ENCODE results near the gene TRAF3. TPM values are rescaled to one million over a fixed set of nuclear protein-coding genes. Genes with fewer than 3 reads are reported as not detected.
A peak's percentile ranks its signal among the peaks of the same experiment; 100 is the strongest.

The TRAF3 gene
- total RNA-seq, 2 experiments from 2014 or later: 37.4 to 38.9 TPM

- H3K4me1 Mint-ChIP-seq: peaks cover 73% of the 10 kb centered on the region
- H3K27ac Mint-ChIP-seq: no peak overlapping the region
- no peaks in the 10 kb centered on the region for H3K9me3 Mint-ChIP-seq
- peaks cover 15% of the 10 kb centered on the region for H3K36me3 Mint-ChIP-seq (ENCODE audit: low read depth)
- DNase-seq: no peak
- no peak overlapping the region for H3K4me3 Mint-ChIP-seq
- CTCF ChIA-PET: no interaction called here
- no peaks in the 10 kb centered on the region for H3K27me3 Mint-ChIP-seq
- POLR2A ChIA-PET: no interaction called here
These were observed 46.3 kb downstream of the TRAF3 start for GRCh38 chr14:102823546-102823945.

- CTCF ChIA-PET: no interaction called here
- no peak for DNase-seq
- POLR2A ChIA-PET: interaction anchor here (1.3 kb wide), 1 partner anchor 18 kb away, joined by 3 read pairs; no protein-coding TSS in a partner anchor
- Mint-ChIP-seq H3K4me1 (peaks cover 70% of the 10 kb centered on the region), H3K36me3 (ENCODE audit: low read depth) (peaks cover 14% of the 10 kb centered on the region), H3K4me3 (no peak overlapping the region), H3K27me3 (no peaks in the 10 kb centered on the region), H3K27ac (no peak overlapping the region), H3K9me3 (no peaks in the 10 kb centered on the region)
These were observed 47.6 kb downstream of the TRAF3 start for GRCh38 chr14:102824832-102825231.

GRCh38 chr14:102825307-102826095 lies 48.3 kb downstream of the TRAF3 start:
- H3K4me1 Mint-ChIP-seq: peaks cover 73% of the 10 kb centered on the region
- no peak for DNase-seq
- POLR2A ChIA-PET: interaction anchor here (1.3 kb wide), 1 partner anchor 19 kb away, joined by 3 read pairs; no protein-coding TSS in a partner anchor

GRCh38 chr14:102826161-102826560 lies 48.9 kb downstream of the TRAF3 start:
- Mint-ChIP-seq H3K9me3 (no peaks in the 10 kb centered on the region), H3K4me1 (peaks cover 74% of the 10 kb centered on the region), H3K27ac (no peak overlapping the region)

More at GRCh38 chr14:102825307-102826095, 48.3 kb downstream of the TRAF3 start:
- Mint-ChIP-seq H3K9me3 (no peaks in the 10 kb centered on the region), H3K27ac (no peak overlapping the region), H3K4me3 (no peak overlapping the region), H3K36me3 (ENCODE audit: low read depth) (peaks cover 15% of the 10 kb centered on the region), H3K27me3 (no peaks in the 10 kb centered on the region)
- CTCF ChIA-PET: no interaction called here

GRCh38 chr14:102826751-102827675 lies 49.8 kb downstream of the TRAF3 start:
- Mint-ChIP-seq H3K9me3 (no peaks in the 10 kb centered on the region), H3K4me1 (peaks cover 74% of the 10 kb centered on the region), H3K27ac (no peak overlapping the region), H3K4me3 (no peak overlapping the region), H3K27me3 (no peaks in the 10 kb centered on the region), H3K36me3 (ENCODE audit: low read depth) (peaks cover 24% of the 10 kb centered on the region)
- ChIA-PET POLR2A (no interaction called here), CTCF (no interaction called here)
- no peak for DNase-seq

More at GRCh38 chr14:102826161-102826560, 48.9 kb downstream of the TRAF3 start:
- no peak overlapping the region for H3K4me3 Mint-ChIP-seq
- CTCF ChIA-PET: no interaction called here
- no peak for DNase-seq
- H3K36me3 Mint-ChIP-seq (ENCODE audit: low read depth): peaks cover 19% of the 10 kb centered on the region
- POLR2A ChIA-PET: no interaction called here
- no peaks in the 10 kb centered on the region for H3K27me3 Mint-ChIP-seq

- POLR2A ChIA-PET: no interaction called here
- H3K36me3 Mint-ChIP-seq (ENCODE audit: low read depth): peaks cover 22% of the 10 kb centered on the region
- peaks cover 69% of the 10 kb centered on the region for H3K4me1 Mint-ChIP-seq
- H3K9me3 Mint-ChIP-seq: no peaks in the 10 kb centered on the region
- no peak overlapping the region for H3K4me3 Mint-ChIP-seq
- CTCF ChIA-PET: no interaction called here
- H3K27me3 Mint-ChIP-seq: no peaks in the 10 kb centered on the region
- H3K27ac Mint-ChIP-seq: no peak overlapping the region
- no peak for DNase-seq
These were observed 50.5 kb downstream of the TRAF3 start for GRCh38 chr14:102827716-102828115.

GRCh38 chr14:102828151-102828550 lies 50.9 kb downstream of the TRAF3 start:
- POLR2A ChIA-PET: no interaction called here

GRCh38 chr14:102829016-102829548 lies 51.8 kb downstream of the TRAF3 start:
- no peaks in the 10 kb centered on the region for H3K27me3 Mint-ChIP-seq
- H3K4me1 Mint-ChIP-seq: peaks cover 61% of the 10 kb centered on the region
- no peak for DNase-seq
- peaks cover 28% of the 10 kb centered on the region for H3K36me3 Mint-ChIP-seq (ENCODE audit: low read depth)
- POLR2A ChIA-PET: interaction anchor here (1.4 to 2.0 kb wide), 2 partner anchors 9 to 51 kb away, joined by 3 to 10 read pairs; no protein-coding TSS in a partner anchor
- CTCF ChIA-PET: interaction anchor here (1.3 kb wide), 1 partner anchor 134 kb away, joined by 3 read pairs; no protein-coding TSS in a partner anchor
- no peaks in the 10 kb centered on the region for H3K9me3 Mint-ChIP-seq
- no peak overlapping the region for H3K27ac Mint-ChIP-seq
- H3K4me3 Mint-ChIP-seq: no peak overlapping the region

More at GRCh38 chr14:102828151-102828550, 50.9 kb downstream of the TRAF3 start:
- no peak for DNase-seq
- CTCF ChIA-PET: interaction anchor here (1.3 kb wide), 1 partner anchor 133 kb away, joined by 3 read pairs; no protein-coding TSS in a partner anchor
- H3K27ac Mint-ChIP-seq: no peak overlapping the region
- peaks cover 67% of the 10 kb centered on the region for H3K4me1 Mint-ChIP-seq
- H3K36me3 Mint-ChIP-seq (ENCODE audit: low read depth): peaks cover 22% of the 10 kb centered on the region
- no peaks in the 10 kb centered on the region for H3K9me3 Mint-ChIP-seq
- no peaks in the 10 kb centered on the region for H3K27me3 Mint-ChIP-seq
- H3K4me3 Mint-ChIP-seq: no peak overlapping the region

GRCh38 chr14:102830474-102831045 lies 53.3 kb downstream of the TRAF3 start:
- H3K9me3 Mint-ChIP-seq: no peaks in the 10 kb centered on the region
- no peak overlapping the region for H3K27ac Mint-ChIP-seq
- H3K4me3 Mint-ChIP-seq: no peak overlapping the region
- CTCF ChIA-PET: no interaction called here
- DNase-seq: no peak
- POLR2A ChIA-PET: interaction anchor here (1.0 to 2.0 kb wide), 2 partner anchors 11 to 32 kb away, joined by 3 to 10 read pairs; no protein-coding TSS in a partner anchor
- peaks cover 54% of the 10 kb centered on the region for H3K4me1 Mint-ChIP-seq
- H3K27me3 Mint-ChIP-seq: no peaks in the 10 kb centered on the region
- peaks cover 38% of the 10 kb centered on the region for H3K36me3 Mint-ChIP-seq (ENCODE audit: low read depth)

- no peak overlapping the region for H3K4me3 Mint-ChIP-seq
- H3K4me1 Mint-ChIP-seq: peaks cover 48% of the 10 kb centered on the region
- ChIA-PET CTCF (no interaction called here), POLR2A (interaction anchor here (1.0 kb wide), 1 partner anchor 33 kb away, joined by 3 read pairs; no protein-coding TSS in a partner anchor)
- no peak for DNase-seq
- peak overlapping the region; percentile 57 for H3K27ac Mint-ChIP-seq
- H3K9me3 Mint-ChIP-seq: no peaks in the 10 kb centered on the region
- peaks cover 32% of the 10 kb centered on the region for H3K36me3 Mint-ChIP-seq (ENCODE audit: low read depth)
- no peaks in the 10 kb centered on the region for H3K27me3 Mint-ChIP-seq
These were observed 54.0 kb downstream of the TRAF3 start for GRCh38 chr14:102831163-102831804.

- Mint-ChIP-seq H3K36me3 (ENCODE audit: low read depth) (peaks cover 37% of the 10 kb centered on the region), H3K4me1 (peaks cover 34% of the 10 kb centered on the region), H3K27me3 (no peaks in the 10 kb centered on the region)
These were observed 56.1 kb downstream of the TRAF3 start for GRCh38 chr14:102833341-102833740.

GRCh38 chr14:102833991-102834390 lies 56.7 kb downstream of the TRAF3 start:
- H3K27me3 Mint-ChIP-seq: no peaks in the 10 kb centered on the region
- H3K4me1 Mint-ChIP-seq: peaks cover 30% of the 10 kb centered on the region
- peaks cover 39% of the 10 kb centered on the region for H3K36me3 Mint-ChIP-seq (ENCODE audit: low read depth)
- no peaks in the 10 kb centered on the region for H3K9me3 Mint-ChIP-seq
- POLR2A ChIA-PET: interaction anchor here (0.9 kb wide), 1 partner anchor 12 kb away, joined by 3 read pairs; no protein-coding TSS in a partner anchor
- no peak for DNase-seq
- no peak overlapping the region for H3K27ac Mint-ChIP-seq
- no peak overlapping the region for H3K4me3 Mint-ChIP-seq
- CTCF ChIA-PET: no interaction called here

More at GRCh38 chr14:102833341-102833740, 56.1 kb downstream of the TRAF3 start:
- H3K9me3 Mint-ChIP-seq: no peaks in the 10 kb centered on the region
- DNase-seq: no peak
- no peak overlapping the region for H3K27ac Mint-ChIP-seq
- ChIA-PET POLR2A (interaction anchor here (1.2 kb wide), 1 partner anchor 15 kb away, joined by 3 read pairs; no protein-coding TSS in a partner anchor), CTCF (no interaction called here)
- H3K4me3 Mint-ChIP-seq: no peak overlapping the region
